AG04449 (cell line): ENCODE results near the gene DNAJB11.

Experiments
- CTCF ChIA-PET: fragments of 350-600 bp; formaldehyde crosslinking; extraction: SDS; loops from one replicate; lab custom pipeline; 2021; ENCODE audit warnings: antibody characterized with exemption; lab: Yijun Ruan, JAX
- POLR2A ChIA-PET: fragments of 400-600, 350-600 bp; formaldehyde crosslinking; extraction: SDS; loops from one replicate; lab custom pipeline; 2020; ENCODE audit warnings: antibody characterized with exemption, inconsistent platforms; lab: Yijun Ruan, JAX
- DNase-seq: peaks from one replicate; pipeline ENCODE4 v3.0.0-alpha.2; 2010; ENCODE audit warnings: low read depth, low spot score
- H3K4me3 ChIP-seq: 2 replicates; pipeline ENCODE4 v1.5.1; 2011; ENCODE audit warnings: low read depth, mild to moderate bottlenecking, control low read depth, low read length
- CTCF ChIP-seq: IDR thresholded peaks from one replicate; pipeline ENCODE4 v1.5.1; 2011; ENCODE audit warnings: mild to moderate bottlenecking, moderate library complexity, low read length, control low read depth, inconsistent platforms; ENCODE audit not compliant: insufficient read depth; ENCODE audit errors: missing control alignments

The DNAJB11 gene

GRCh38 chr3:186570096-186570940, at the start of gene DNAJB11:
Gene DNAJB11 (plus strand): TSS chr3:186570720. CDS start chr3:186570898, 178 bp downstream.
- ChIA-PET CTCF (interaction anchor here (1.1 to 7.1 kb wide), 5 partner anchors 25 to 588 kb away, joined by 3 to 60 read pairs (median 4); no protein-coding TSS in a partner anchor), POLR2A (interaction anchor here (0.6 to 1.4 kb wide), 4 partner anchors 15 to 611 kb away, joined by 3 to 11 read pairs (median 4); partner anchors contain the start of gene EIF4A2)

GRCh38 chr3:186520957-186521842, 49.3 kb upstream of the DNAJB11 start:
- H3K4me3 ChIP-seq: no peak overlapping the region
- no peak for DNase-seq
- ChIA-PET POLR2A (no interaction called here), CTCF (interaction anchor here (2.4 kb wide), 1 partner anchor 19 kb away, joined by 11 read pairs; no protein-coding TSS in a partner anchor)
- TF ChIP-seq CTCF: no peak

More at GRCh38 chr3:186570096-186570940, at the start of gene DNAJB11:
- peak within 1 kb of the TSS; percentile 93 for H3K4me3 ChIP-seq
- DNase-seq: peak; percentile 99
- no peak for TF ChIP-seq CTCF

GRCh38 chr3:186523022-186523421, 47.5 kb upstream of the DNAJB11 start:
- DNase-seq: no peak
- CTCF ChIA-PET: no interaction called here
- H3K4me3 ChIP-seq: no peak overlapping the region
- no peak for TF ChIP-seq CTCF
- POLR2A ChIA-PET: no interaction called here

GRCh38 chr3:186523434-186523833, 47.1 kb upstream of the DNAJB11 start:
- ChIA-PET CTCF (no interaction called here), POLR2A (no interaction called here)
- DNase-seq: no peak
- TF ChIP-seq CTCF: no peak
- H3K4me3 ChIP-seq: no peak overlapping the region

GRCh38 chr3:186524616-186525015, 45.9 kb upstream of the DNAJB11 start:
- H3K4me3 ChIP-seq: no peak overlapping the region
- ChIA-PET POLR2A (no interaction called here), CTCF (no interaction called here)
- no peak for TF ChIP-seq CTCF
- no peak for DNase-seq
